Fibroblast of lung (primary cell): ENCODE data around the gene SLC38A6. TPM values are rescaled to one million over a fixed set of nuclear protein-coding genes. Genes with fewer than 3 reads are reported as not detected.

Experiments
- DNase-seq, 2 donors: peaks; one replicate each; pipeline versions ENCODE4 v3.0.0 to v3.0.0-alpha.2; 2010; ENCODE audit warnings: low read depth in 2 of 2
- H2AFZ ChIP-seq: 2 replicates; pipeline ENCODE4 v1.5.1; 2012; ENCODE audit warnings: low read length, control low read depth, inconsistent platforms
- H3K27ac ChIP-seq: 2 replicates; pipeline ENCODE4 v1.5.1; 2011; ENCODE audit warnings: low read length, control low read depth; ENCODE audit not compliant: insufficient read depth
- H3K27me3 ChIP-seq: 2 replicates; pipeline ENCODE4 v1.5.1; 2011; ENCODE audit warnings: mild to moderate bottlenecking, low read length; ENCODE audit not compliant: control insufficient read depth, insufficient read depth
- H3K36me3 ChIP-seq: 2 replicates; pipeline ENCODE4 v1.5.1; 2011; ENCODE audit warnings: low read length; ENCODE audit not compliant: control insufficient read depth, insufficient read depth
- H3K4me1 ChIP-seq: 2 replicates; pipeline ENCODE4 v1.5.1; 2011; ENCODE audit warnings: low read length; ENCODE audit not compliant: control insufficient read depth, insufficient read depth; ENCODE audit errors: extremely low read depth
- H3K4me2 ChIP-seq: 2 replicates; pipeline ENCODE4 v1.5.1; 2011; ENCODE audit warnings: low read length, control low read depth; ENCODE audit not compliant: insufficient read depth; ENCODE audit errors: extremely low read depth
- H3K4me3 ChIP-seq, 4 experiments: fragments of 200-600 bp in 1 of 4; sonication (generic) in 1 of 4; replicated peaks in 1 of 4; 2 replicates each; pipeline ENCODE4 v1.5.1; 2011 to 2016; ENCODE audit warnings: low read length in 4 of 4, low read depth in 3 of 4, mild to moderate bottlenecking in 3 of 4, control low read depth in 2 of 4, inconsistent platforms in 1 of 4, mixed read lengths in 1 of 4; ENCODE audit not compliant: insufficient read depth in 1 of 4; ENCODE audit errors: control extremely low read depth in 1 of 4
- H3K79me2 ChIP-seq: 2 replicates; pipeline ENCODE4 v1.5.1; 2012; ENCODE audit warnings: mild to moderate bottlenecking, low read length, inconsistent platforms; ENCODE audit not compliant: control insufficient read depth, insufficient read depth
- H3K9ac ChIP-seq: 2 replicates; pipeline ENCODE4 v1.5.1; 2011; ENCODE audit warnings: mild to moderate bottlenecking, low read length, control low read depth; ENCODE audit not compliant: insufficient read depth
- H3K9me3 ChIP-seq: 2 replicates; pipeline ENCODE4 v1.5.1; 2012; ENCODE audit warnings: low read depth, low read length; ENCODE audit not compliant: control insufficient read depth, insufficient read depth
- H4K20me1 ChIP-seq: 2 replicates; pipeline ENCODE4 v1.5.1; 2011; ENCODE audit warnings: low read length; ENCODE audit not compliant: control insufficient read depth, insufficient read depth; ENCODE audit errors: extremely low read depth
- CTCF ChIP-seq, 2 donors: IDR thresholded peaks in 1 of 2; conservative IDR thresholded peaks in 1 of 2; 1 replicate in 1 of 2; 2 replicates in 1 of 2; pipeline ENCODE4 v1.5.1; 2011 to 2012; ENCODE audit warnings: low read length in 2 of 2, control low read depth in 1 of 2, inconsistent platforms in 1 of 2, low read depth in 1 of 2, mild to moderate bottlenecking in 1 of 2
- EZH2 ChIP-seq: IDR thresholded peaks from 2 replicates; pipeline ENCODE4 v1.5.1; 2012; ENCODE audit warnings: low read length, control low read depth, mild to moderate bottlenecking; ENCODE audit errors: missing control alignments
- polyA plus RNA-seq, 2 donors: library from polyadenylated mRNA; depleted of rRNA in 1 of 2; stranded (reverse) in 1 of 2; unstranded in 1 of 2; fragments of >200 nt; gene quantifications; 2 replicates each; pipeline ENCODE4 v1.2.1, GENCODE V29; 2011 to 2012; ENCODE audit warnings: missing spikeins in 1 of 2
- total RNA-seq: library from RNA; depleted of rRNA; stranded (reverse); fragments of >200 nt; gene quantifications from 2 replicates; pipeline ENCODE4 v1.2.1, GENCODE V29; 2014

SLC38A6 gene
- total and polyA plus RNA-seq, 2 donors (not counting 1 experiment from before 2014, with no cell fraction given) = 39.8 to 93.3 TPM

- Histone ChIP-seq H3K27me3 (no peaks in the 10 kb centered on the region), H3K4me1 (peaks cover 4% of the 10 kb centered on the region), H3K79me2 (no peaks in the 10 kb centered on the region), H3K4me3 (no peak overlapping the region), H3K9ac (no peak overlapping the region), H2AFZ (no peak overlapping the region), H3K9me3 (no peaks in the 10 kb centered on the region), H3K36me3 (no peaks in the 10 kb centered on the region), H4K20me1 (no peaks in the 10 kb centered on the region), H3K4me2 (no peak overlapping the region), H3K27ac (no peak overlapping the region)
- DNase-seq = no peak
- TF ChIP-seq EZH2 (no peak), CTCF (conservative IDR thresholded peaks at IDR 0.05 in 1 of 2, IDR thresholded peaks at IDR 0.05 in 1 of 2; ENCODE audit: low read depth in 1 of 2, low read length in 2 of 2) (no peak)
These were observed 50.0 kb downstream of the SLC38A6 start for GRCh38 chr14:61031026-61031425.

GRCh38 chr14:61033054-61033453, 52.0 kb downstream of the SLC38A6 start:
- peak in 1 of 2 donors; percentile 22 for DNase-seq
- TF ChIP-seq EZH2 (no peak), CTCF (conservative IDR thresholded peaks at IDR 0.05 in 1 of 2, IDR thresholded peaks at IDR 0.05 in 1 of 2; ENCODE audit: low read depth in 1 of 2, low read length in 2 of 2) (no peak)
- no peak overlapping the region for H3K9ac ChIP-seq
- no peaks in the 10 kb centered on the region for H3K36me3 ChIP-seq
- H3K79me2 ChIP-seq = no peaks in the 10 kb centered on the region
- H3K9me3 ChIP-seq = no peaks in the 10 kb centered on the region
- H3K27ac ChIP-seq = no peak overlapping the region
- no peaks in the 10 kb centered on the region for H3K27me3 ChIP-seq
- no peak overlapping the region for H2AFZ ChIP-seq
- peaks cover 4% of the 10 kb centered on the region for H3K4me1 ChIP-seq
- no peak overlapping the region for H3K4me3 ChIP-seq
- H4K20me1 ChIP-seq = no peaks in the 10 kb centered on the region
- no peak overlapping the region for H3K4me2 ChIP-seq

GRCh38 chr14:61033855-61034254, 52.8 kb downstream of the SLC38A6 start:
- no peaks in the 10 kb centered on the region for H3K79me2 ChIP-seq
- no peak for TF ChIP-seq CTCF (conservative IDR thresholded peaks at IDR 0.05 in 1 of 2, IDR thresholded peaks at IDR 0.05 in 1 of 2; ENCODE audit: low read depth in 1 of 2, low read length in 2 of 2)
- TF ChIP-seq EZH2 = no peak
- no peaks in the 10 kb centered on the region for H3K36me3 ChIP-seq
- DNase-seq = peak in 1 of 2 donors; percentile 59
- H3K9ac ChIP-seq = no peak overlapping the region
- no peaks in the 10 kb centered on the region for H3K9me3 ChIP-seq
- peaks cover 4% of the 10 kb centered on the region for H3K4me1 ChIP-seq
- no peak overlapping the region for H3K4me3 ChIP-seq
- H3K27me3 ChIP-seq = no peaks in the 10 kb centered on the region
- H3K4me2 ChIP-seq = no peak overlapping the region
- H4K20me1 ChIP-seq = no peaks in the 10 kb centered on the region
- H3K27ac ChIP-seq = no peak overlapping the region
- H2AFZ ChIP-seq = no peak overlapping the region
